ENCODE measurements around the gene KRT83.
A peak's percentile ranks its signal among the peaks of the same experiment; 100 is the strongest.

The KRT83 gene

DNA sequence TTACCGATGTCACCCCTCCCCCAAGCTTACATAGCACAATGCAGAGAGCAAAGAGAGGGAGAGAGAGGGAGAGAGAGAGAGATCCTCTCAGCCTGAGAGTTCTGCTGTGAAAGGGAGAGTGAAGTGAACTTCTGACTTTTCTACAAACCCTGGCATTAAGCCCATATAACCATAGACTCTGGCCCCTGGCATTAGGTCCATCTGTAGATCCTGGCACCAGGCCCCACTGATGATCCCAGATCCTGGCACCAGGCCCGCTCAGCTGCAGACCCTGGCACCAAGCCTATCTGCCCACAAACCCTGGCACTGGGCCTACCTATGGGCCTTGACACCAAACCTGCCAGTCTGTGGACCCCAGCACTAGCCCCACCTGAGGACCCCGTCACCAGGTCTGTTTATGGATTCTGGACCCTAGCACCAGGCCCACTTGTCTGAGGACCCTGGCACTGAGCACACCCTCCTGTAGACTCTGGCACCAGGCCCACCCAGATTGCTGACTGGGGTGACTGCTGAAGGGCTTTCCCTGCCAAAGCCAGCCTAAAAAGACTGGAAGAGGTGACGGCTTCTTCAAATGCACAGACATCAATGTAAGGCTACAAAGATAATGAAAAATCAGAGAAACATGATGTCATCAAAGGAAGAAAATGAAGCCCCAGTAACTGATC is 14.5 kb upstream of the KRT83 start:
- peaks cover 3% of the 10 kb centered on the region for H3K4me1 ChIP-seq (ENCODE audit: control insufficient read depth, low read depth, low read length)
- no peaks in the 10 kb centered on the region for H3K27me3 ChIP-seq (ENCODE audit: insufficient read depth, low read length, poor library complexity)
- no peak overlapping the region for H3K56ac ChIP-seq (ENCODE audit: low read length)
- no peak overlapping the region for H3K4me3 ChIP-seq (ENCODE audit: low read length)
- no peak overlapping the region for H4K5ac ChIP-seq (ENCODE audit: low read length)
- no peak overlapping the region for H2BK5ac ChIP-seq (ENCODE audit: low read length)
- H3K4ac ChIP-seq (ENCODE audit: low read depth, low read length): no peak overlapping the region
- no peak overlapping the region for H2AK5ac ChIP-seq (ENCODE audit: low read length)
- H3K79me2 ChIP-seq (ENCODE audit: control insufficient read depth, insufficient read depth, low read length): no peaks in the 10 kb centered on the region
- H3K79me1 ChIP-seq (ENCODE audit: low read length): no peaks in the 10 kb centered on the region
- no peak for DNase-seq
- no peak overlapping the region for H3K18ac ChIP-seq (ENCODE audit: low read length)
- no peak overlapping the region for H4K8ac ChIP-seq (ENCODE audit: low read depth, low read length)
- no peaks in the 10 kb centered on the region for H3K36me3 ChIP-seq (ENCODE audit: control insufficient read depth, insufficient read depth, low read length)
- no CpG with 5 or more reads among the region's 4 CpGs for WGBS (ENCODE audit: extremely low coverage, insufficient coverage, low lambda C conversion rate)
- no peak overlapping the region for H2BK120ac ChIP-seq (ENCODE audit: low read depth, low read length)
- H3K27ac ChIP-seq (ENCODE audit: low read depth, low read length): no peak overlapping the region
- H3K9ac ChIP-seq (ENCODE audit: low read length): no peak overlapping the region
- H2BK15ac ChIP-seq (replicated peaks; ENCODE audit: low read depth): no peak overlapping the region
- no peak overlapping the region for H3K23ac ChIP-seq (ENCODE audit: low read length)
- no peak overlapping the region for H3K4me2 ChIP-seq (ENCODE audit: low read length)

DNA sequence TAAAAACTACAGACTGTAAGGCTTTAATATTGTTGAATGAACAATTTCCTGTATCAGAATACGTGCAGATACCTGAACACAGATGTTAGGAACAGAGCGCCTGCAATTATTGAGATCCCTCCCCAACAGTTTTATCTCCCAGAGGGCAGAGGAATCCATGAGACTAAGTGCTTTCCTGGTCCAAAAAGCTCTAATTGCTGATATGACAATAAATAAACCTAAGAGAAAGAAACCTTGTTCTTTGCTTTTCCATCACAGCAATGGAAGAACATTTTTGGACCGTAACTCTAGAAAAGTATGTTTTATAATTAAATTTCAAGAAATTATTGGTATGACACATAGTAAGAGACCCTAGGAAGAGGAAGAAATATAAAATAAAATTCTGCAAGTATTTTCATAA is 13.0 kb upstream of the KRT83 start:
- Histone ChIP-seq H3K4me3 (ENCODE audit: low read length) (no peak overlapping the region), H3K27me3 (ENCODE audit: insufficient read depth, low read length, poor library complexity) (no peaks in the 10 kb centered on the region), H2BK15ac (replicated peaks; ENCODE audit: low read depth) (no peak overlapping the region), H3K4me1 (ENCODE audit: control insufficient read depth, low read depth, low read length) (peaks cover 3% of the 10 kb centered on the region), H3K79me2 (ENCODE audit: control insufficient read depth, insufficient read depth, low read length) (no peaks in the 10 kb centered on the region), H2AK5ac (ENCODE audit: low read length) (no peak overlapping the region), H3K23ac (ENCODE audit: low read length) (no peak overlapping the region), H3K9ac (ENCODE audit: low read length) (no peak overlapping the region), H3K27ac (ENCODE audit: low read depth, low read length) (no peak overlapping the region), H4K5ac (ENCODE audit: low read length) (no peak overlapping the region), H3K79me1 (ENCODE audit: low read length) (no peaks in the 10 kb centered on the region), H2BK120ac (ENCODE audit: low read depth, low read length) (no peak overlapping the region), H2BK5ac (ENCODE audit: low read length) (no peak overlapping the region), H3K18ac (ENCODE audit: low read length) (no peak overlapping the region), H3K4ac (ENCODE audit: low read depth, low read length) (no peak overlapping the region), H3K36me3 (ENCODE audit: control insufficient read depth, insufficient read depth, low read length) (no peaks in the 10 kb centered on the region), H3K56ac (ENCODE audit: low read length) (no peak overlapping the region), H4K8ac (ENCODE audit: low read depth, low read length) (no peak overlapping the region), H3K4me2 (ENCODE audit: low read length) (no peak overlapping the region)
- WGBS (ENCODE audit: extremely low coverage, insufficient coverage, low lambda C conversion rate): no CpG with 5 or more reads among the region's 3 CpGs
- DNase-seq: no peak

DNA sequence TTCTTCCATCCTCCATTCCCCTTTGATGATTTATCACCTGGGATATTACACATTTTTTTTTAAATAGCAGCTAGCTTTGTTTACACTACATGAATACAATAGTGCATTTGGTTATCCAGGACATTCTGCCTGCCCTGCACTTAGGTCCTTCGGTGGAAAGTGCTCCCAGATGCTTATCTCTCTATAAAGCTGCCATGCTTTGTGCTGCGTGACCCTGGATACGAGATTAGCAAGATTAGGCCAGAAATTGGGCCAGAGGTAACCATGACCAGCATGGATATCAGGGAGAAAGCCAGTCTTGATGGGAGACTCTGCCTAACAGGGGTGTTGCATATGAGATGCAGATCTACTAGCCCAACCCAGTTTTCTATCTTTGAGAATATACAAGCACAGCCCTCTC is 12.1 kb upstream of the KRT83 start:
- no peak overlapping the region for H3K23ac ChIP-seq (ENCODE audit: low read length)
- H3K4me1 ChIP-seq (ENCODE audit: control insufficient read depth, low read depth, low read length): peaks cover 3% of the 10 kb centered on the region
- no peaks in the 10 kb centered on the region for H3K79me2 ChIP-seq (ENCODE audit: control insufficient read depth, insufficient read depth, low read length)
- H2BK15ac ChIP-seq (replicated peaks; ENCODE audit: low read depth): no peak overlapping the region
- H3K56ac ChIP-seq (ENCODE audit: low read length): no peak overlapping the region
- H2BK120ac ChIP-seq (ENCODE audit: low read depth, low read length): no peak overlapping the region
- H2BK5ac ChIP-seq (ENCODE audit: low read length): no peak overlapping the region
- H4K8ac ChIP-seq (ENCODE audit: low read depth, low read length): no peak overlapping the region
- peak; percentile 28 for DNase-seq
- H3K4me2 ChIP-seq (ENCODE audit: low read length): no peak overlapping the region
- H3K27me3 ChIP-seq (ENCODE audit: insufficient read depth, low read length, poor library complexity): no peaks in the 10 kb centered on the region
- H3K4me3 ChIP-seq (ENCODE audit: low read length): no peak overlapping the region
- H4K5ac ChIP-seq (ENCODE audit: low read length): no peak overlapping the region
- no peaks in the 10 kb centered on the region for H3K36me3 ChIP-seq (ENCODE audit: control insufficient read depth, insufficient read depth, low read length)
- no peak overlapping the region for H3K27ac ChIP-seq (ENCODE audit: low read depth, low read length)
- no peaks in the 10 kb centered on the region for H3K79me1 ChIP-seq (ENCODE audit: low read length)
- H3K4ac ChIP-seq (ENCODE audit: low read depth, low read length): no peak overlapping the region
- no peak overlapping the region for H3K18ac ChIP-seq (ENCODE audit: low read length)
- H2AK5ac ChIP-seq (ENCODE audit: low read length): no peak overlapping the region
- no CpG with 5 or more reads among the region's 3 CpGs for WGBS (ENCODE audit: extremely low coverage, insufficient coverage, low lambda C conversion rate)
- H3K9ac ChIP-seq (ENCODE audit: low read length): no peak overlapping the region

DNA sequence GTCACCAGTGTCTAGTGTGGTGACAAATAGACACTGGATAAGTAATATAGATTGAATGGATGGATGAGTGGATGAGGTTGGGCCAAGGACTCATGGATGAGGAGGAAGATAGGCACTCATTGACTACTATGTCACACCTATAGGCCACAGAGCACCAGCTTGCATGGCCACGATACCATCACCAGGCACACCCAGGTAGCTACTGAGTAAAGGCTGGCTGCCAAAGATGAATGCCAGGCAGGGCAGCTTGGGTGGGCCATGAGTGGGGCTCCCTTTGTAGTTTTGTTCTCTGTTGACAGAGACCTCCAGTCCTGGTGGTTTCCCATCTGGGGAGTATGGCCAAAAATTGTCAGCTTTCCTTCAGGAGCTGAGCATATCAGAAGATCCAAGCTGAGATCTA is 11.2 kb upstream of the KRT83 start:
- Histone ChIP-seq H3K4ac (ENCODE audit: low read depth, low read length) (no peak overlapping the region), H3K23ac (ENCODE audit: low read length) (no peak overlapping the region), H2AK5ac (ENCODE audit: low read length) (no peak overlapping the region), H3K79me2 (ENCODE audit: control insufficient read depth, insufficient read depth, low read length) (no peaks in the 10 kb centered on the region), H2BK15ac (replicated peaks; ENCODE audit: low read depth) (no peak overlapping the region), H3K36me3 (ENCODE audit: control insufficient read depth, insufficient read depth, low read length) (no peaks in the 10 kb centered on the region), H2BK5ac (ENCODE audit: low read length) (no peak overlapping the region), H3K56ac (ENCODE audit: low read length) (no peak overlapping the region), H3K9ac (ENCODE audit: low read length) (no peak overlapping the region), H3K79me1 (ENCODE audit: low read length) (no peaks in the 10 kb centered on the region), H3K18ac (ENCODE audit: low read length) (no peak overlapping the region), H3K27ac (ENCODE audit: low read depth, low read length) (no peak overlapping the region), H3K4me1 (ENCODE audit: control insufficient read depth, low read depth, low read length) (peaks cover 3% of the 10 kb centered on the region), H4K5ac (ENCODE audit: low read length) (no peak overlapping the region), H3K4me3 (ENCODE audit: low read length) (no peak overlapping the region), H4K8ac (ENCODE audit: low read depth, low read length) (no peak overlapping the region), H2BK120ac (ENCODE audit: low read depth, low read length) (no peak overlapping the region), H3K27me3 (ENCODE audit: insufficient read depth, low read length, poor library complexity) (no peaks in the 10 kb centered on the region), H3K4me2 (ENCODE audit: low read length) (no peak overlapping the region)
- no CpG with 5 or more reads among the region's 1 CpG for WGBS (ENCODE audit: extremely low coverage, insufficient coverage, low lambda C conversion rate)
- DNase-seq: no peak

DNA sequence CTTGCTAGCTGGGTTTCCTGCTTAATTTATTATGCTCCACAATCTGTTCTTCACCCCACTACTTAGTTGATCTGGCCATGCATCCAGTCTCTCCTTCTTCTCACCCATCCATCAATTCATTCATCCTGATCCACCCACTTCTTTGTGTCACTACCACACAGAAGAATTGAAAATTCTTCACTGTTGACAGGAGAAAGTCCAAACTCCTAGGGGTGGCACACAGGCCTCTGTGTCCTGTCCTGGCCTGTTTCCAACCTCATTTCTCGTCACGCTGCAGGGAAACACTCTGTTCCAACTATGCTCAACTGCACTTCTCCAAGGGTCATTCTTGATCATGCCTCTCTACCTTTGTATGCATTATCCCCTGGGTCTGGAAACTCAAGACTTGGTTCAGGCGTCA is 10.6 kb upstream of the KRT83 start:
- Histone ChIP-seq H3K27ac (ENCODE audit: low read depth, low read length) (no peak overlapping the region), H3K4me1 (ENCODE audit: control insufficient read depth, low read depth, low read length) (peaks cover 3% of the 10 kb centered on the region), H3K23ac (ENCODE audit: low read length) (no peak overlapping the region), H4K8ac (ENCODE audit: low read depth, low read length) (no peak overlapping the region), H3K27me3 (ENCODE audit: insufficient read depth, low read length, poor library complexity) (no peaks in the 10 kb centered on the region), H3K56ac (ENCODE audit: low read length) (no peak overlapping the region), H4K5ac (ENCODE audit: low read length) (no peak overlapping the region), H3K79me1 (ENCODE audit: low read length) (no peaks in the 10 kb centered on the region), H3K4me2 (ENCODE audit: low read length) (no peak overlapping the region), H2AK5ac (ENCODE audit: low read length) (no peak overlapping the region), H2BK120ac (ENCODE audit: low read depth, low read length) (no peak overlapping the region), H3K18ac (ENCODE audit: low read length) (no peak overlapping the region), H3K36me3 (ENCODE audit: control insufficient read depth, insufficient read depth, low read length) (no peaks in the 10 kb centered on the region), H3K4me3 (ENCODE audit: low read length) (no peak overlapping the region), H3K4ac (ENCODE audit: low read depth, low read length) (no peak overlapping the region), H2BK15ac (replicated peaks; ENCODE audit: low read depth) (no peak overlapping the region), H3K9ac (ENCODE audit: low read length) (no peak overlapping the region), H3K79me2 (ENCODE audit: control insufficient read depth, insufficient read depth, low read length) (no peaks in the 10 kb centered on the region), H2BK5ac (ENCODE audit: low read length) (no peak overlapping the region)
- DNase-seq: no peak
- WGBS (ENCODE audit: extremely low coverage, insufficient coverage, low lambda C conversion rate): no CpG with 5 or more reads among the region's 3 CpGs

DNA sequence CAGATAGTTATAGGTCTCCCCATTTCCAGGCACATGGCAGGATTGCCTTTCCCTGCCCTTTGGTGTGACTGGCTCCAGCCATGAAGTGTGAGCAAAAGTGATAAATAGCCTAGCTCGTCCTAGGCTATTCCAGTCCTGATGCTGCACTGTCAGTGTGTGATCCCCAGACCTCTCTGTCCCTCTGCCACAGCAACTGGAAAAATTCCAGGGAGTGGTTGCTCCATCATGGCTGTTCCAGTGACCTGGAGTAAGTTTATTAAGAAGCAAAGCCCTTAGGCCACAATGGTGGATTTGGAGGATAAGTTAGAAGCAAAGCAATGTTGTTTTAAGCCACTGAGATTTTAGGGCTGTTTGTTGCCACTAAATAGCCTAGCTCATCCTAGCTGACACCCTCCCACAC is 9.8 kb upstream of the KRT83 start:
- Histone ChIP-seq H2BK120ac (ENCODE audit: low read depth, low read length) (no peak overlapping the region), H3K27ac (ENCODE audit: low read depth, low read length) (no peak overlapping the region), H2BK15ac (replicated peaks; ENCODE audit: low read depth) (no peak overlapping the region), H3K36me3 (ENCODE audit: control insufficient read depth, insufficient read depth, low read length) (no peaks in the 10 kb centered on the region), H2BK5ac (ENCODE audit: low read length) (no peak overlapping the region), H3K4me1 (ENCODE audit: control insufficient read depth, low read depth, low read length) (peaks cover 3% of the 10 kb centered on the region), H3K79me1 (ENCODE audit: low read length) (no peaks in the 10 kb centered on the region), H3K79me2 (ENCODE audit: control insufficient read depth, insufficient read depth, low read length) (no peaks in the 10 kb centered on the region), H3K9ac (ENCODE audit: low read length) (no peak overlapping the region), H3K4me2 (ENCODE audit: low read length) (no peak overlapping the region), H3K56ac (ENCODE audit: low read length) (no peak overlapping the region), H3K23ac (ENCODE audit: low read length) (no peak overlapping the region), H3K4ac (ENCODE audit: low read depth, low read length) (no peak overlapping the region), H3K18ac (ENCODE audit: low read length) (no peak overlapping the region), H4K8ac (ENCODE audit: low read depth, low read length) (no peak overlapping the region), H2AK5ac (ENCODE audit: low read length) (no peak overlapping the region), H3K27me3 (ENCODE audit: insufficient read depth, low read length, poor library complexity) (no peaks in the 10 kb centered on the region), H4K5ac (ENCODE audit: low read length) (no peak overlapping the region), H3K4me3 (ENCODE audit: low read length) (no peak overlapping the region)
- no peak for DNase-seq
- WGBS (ENCODE audit: extremely low coverage, insufficient coverage, low lambda C conversion rate): no CpG with 5 or more reads among the region's 1 CpG
